Stimulated activated CD4-positive, alpha-beta T cell treated with anti-CD3 and anti-CD28 coated beads, Interleukin-4, amount 100 ng/mL, for 4 hours (primary cell): ENCODE results near the gene GSTM2.
"Not testable (repeated sequence)": the region's sequence is repeated elsewhere in the genome, so short reads cannot be mapped to it uniquely, and the experiment has no call there.

Experiments used
- DNase-seq, 2 experiments: peaks; one replicate each; pipeline ENCODE4 v3.0.0-alpha.2; 2020

Gene GSTM2

GRCh38 chr1:109650609-109651008 lies 17.2 kb upstream of the GSTM2 start:
- DNase-seq, result no peak

GRCh38 chr1:109652402-109652801 lies 15.5 kb upstream of the GSTM2 start:
- DNase-seq, result no peak

GRCh38 chr1:109653306-109653705 lies 14.6 kb upstream of the GSTM2 start:
- no peak for DNase-seq

GRCh38 chr1:109654519-109654918 lies 13.3 kb upstream of the GSTM2 start:
- DNase-seq, result no peak

GRCh38 chr1:109655615-109656519 lies 12.0 kb upstream of the GSTM2 start, which contains the start of gene GSTM4:
GSTM4 (plus strand) TSS chr1:109656099; CDS start chr1:109656390, 291 bp downstream.
- peak; percentile 43 to 72 for DNase-seq

GRCh38 chr1:109657395-109657794 lies 10.5 kb upstream of the GSTM2 start:
- no peak for DNase-seq

GRCh38 chr1:109657970-109658369 lies 9.9 kb upstream of the GSTM2 start:
- DNase-seq, result no peak

GRCh38 chr1:109658533-109659042 lies 9.3 kb upstream of the GSTM2 start:
- no peak for DNase-seq

- no peak for DNase-seq
Observed at GRCh38 chr1:109659145-109659544, 8.7 kb upstream of the GSTM2 start.

- DNase-seq, result no peak
Observed at GRCh38 chr1:109659997-109660690, 7.7 kb upstream of the GSTM2 start.

- DNase-seq, result not testable (repeated sequence)
Observed at GRCh38 chr1:109660691-109661026, 7.2 kb upstream of the GSTM2 start.

GRCh38 chr1:109661391-109661790 lies 6.5 kb upstream of the GSTM2 start:
- no peak for DNase-seq

- no peak for DNase-seq
Observed at GRCh38 chr1:109664671-109665070, 3.2 kb upstream of the GSTM2 start.

- DNase-seq, result no peak
Observed at GRCh38 chr1:109668123-109668775, 392 bp downstream of the GSTM2 start.

- no peak for DNase-seq
Observed at GRCh38 chr1:109669246-109669948, 1.5 kb downstream of the GSTM2 start.

- not testable (repeated sequence) for DNase-seq
Observed at GRCh38 chr1:109669949-109670302, 2.1 kb downstream of the GSTM2 start.

- DNase-seq, result no peak
Observed at GRCh38 chr1:109671067-109671466, 3.2 kb downstream of the GSTM2 start.

GRCh38 chr1:109673861-109674260 lies 6.0 kb downstream of the GSTM2 start:
- DNase-seq, result not testable (repeated sequence)

- not testable (repeated sequence) for DNase-seq
Observed at GRCh38 chr1:109676683-109677381, 9.0 kb downstream of the GSTM2 start.

- no peak for DNase-seq
Observed at GRCh38 chr1:109677459-109677858, 9.6 kb downstream of the GSTM2 start.

- not testable (repeated sequence) for DNase-seq
Observed at GRCh38 chr1:109678637-109679036, 10.8 kb downstream of the GSTM2 start.

GRCh38 chr1:109684777-109685176 lies 16.9 kb downstream of the GSTM2 start:
- DNase-seq, result not testable (repeated sequence)
